Measurements from ENCODE around the gene GLI3.

GLI3 gene

DNA sequence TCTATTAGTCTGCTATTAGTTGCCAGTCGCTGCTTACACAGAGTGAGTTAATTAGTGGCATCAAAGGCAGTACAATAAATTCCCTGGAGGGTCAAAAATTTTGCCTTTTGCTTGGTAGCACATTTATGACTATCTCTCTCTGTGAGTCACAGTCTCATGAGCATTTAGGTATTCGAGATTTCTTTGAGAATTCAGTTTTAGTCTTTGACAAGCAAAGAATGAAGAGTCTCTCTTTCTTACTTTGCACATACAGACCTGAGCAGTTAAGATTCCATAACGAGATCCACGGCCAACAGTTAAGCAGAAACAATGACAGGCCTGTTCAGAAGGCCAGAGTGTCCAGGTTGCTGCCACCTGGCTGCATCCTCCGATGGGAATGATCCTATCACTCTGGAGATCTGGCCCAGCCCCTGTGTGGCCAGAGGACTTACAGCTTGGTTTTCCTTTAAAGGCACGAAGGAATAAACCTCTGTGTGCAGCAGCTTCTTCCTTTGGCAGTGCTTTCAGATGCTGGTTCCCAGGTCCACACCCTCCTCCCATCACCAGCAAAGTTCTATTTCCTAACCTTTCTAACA lies 80.6 kb downstream of the GLI3 start:
- Mint-ChIP-seq H3K4me1 (no peaks in the 10 kb centered on the region), H3K4me3 (no peak overlapping the region), H3K9me3 (no peaks in the 10 kb centered on the region), H3K36me3 (no peaks in the 10 kb centered on the region), H3K27ac (no peak overlapping the region)
- no peak for ATAC-seq
- DNase-seq (ENCODE audit: low spot score in 2 of 2), result no peak

DNA sequence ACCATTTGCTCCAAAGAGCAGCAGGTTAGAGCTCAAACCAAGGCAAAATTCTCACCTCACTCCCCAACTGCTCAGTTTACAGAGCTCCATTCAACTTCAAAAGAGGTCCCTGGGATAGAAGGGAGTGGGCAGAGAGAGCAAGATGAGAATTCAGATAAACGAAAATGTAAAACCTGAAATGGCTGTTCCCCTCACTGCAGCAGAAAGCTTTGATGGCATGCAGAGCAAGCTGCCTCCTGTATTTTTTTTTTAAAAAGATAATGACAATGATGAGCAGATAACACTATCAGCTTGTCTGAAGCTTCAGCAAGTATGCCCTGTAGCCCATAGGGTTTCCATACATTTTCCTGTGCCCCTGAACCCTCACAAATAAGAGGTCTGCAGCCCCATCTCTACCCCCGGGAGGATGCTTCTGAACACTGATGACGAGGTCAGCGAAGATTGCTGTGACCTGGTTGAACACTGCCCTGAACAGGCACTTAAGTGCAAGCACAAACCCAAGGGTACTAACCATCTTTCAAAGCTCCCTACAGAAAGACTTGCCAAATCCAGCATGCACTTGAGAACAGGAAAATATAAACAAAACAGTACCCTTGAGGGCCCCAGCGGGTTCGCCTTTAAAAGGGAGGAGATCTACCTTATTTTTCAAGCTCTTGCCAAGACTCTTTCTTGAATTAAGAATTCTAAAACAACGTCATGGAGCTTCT lies 81.3 kb downstream of the GLI3 start:
- Mint-ChIP-seq H3K9me3 (no peaks in the 10 kb centered on the region), H3K36me3 (no peaks in the 10 kb centered on the region), H3K4me1 (no peaks in the 10 kb centered on the region), H3K4me3 (no peak overlapping the region), H3K27ac (no peak overlapping the region)
- DNase-seq (ENCODE audit: low spot score in 2 of 2) (no peak), ATAC-seq (no peak)

DNA sequence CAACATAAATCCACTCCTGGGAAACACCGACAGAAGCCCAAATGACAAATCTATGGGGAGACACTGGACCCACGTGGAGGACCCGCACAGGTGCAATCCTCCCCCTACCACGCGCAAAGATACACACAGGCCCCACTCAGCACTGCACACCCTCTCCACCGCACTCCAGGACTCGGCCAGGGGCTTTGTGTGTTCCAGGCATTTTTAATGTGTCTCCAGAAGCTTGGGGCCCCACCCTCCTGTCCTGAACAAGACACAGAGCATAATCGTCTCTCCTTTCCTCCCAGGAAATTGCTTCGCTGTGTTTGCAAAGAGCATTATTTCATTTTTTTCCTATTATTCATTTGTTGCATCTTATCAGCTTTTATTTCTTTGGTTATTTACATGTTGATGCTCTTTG lies 82.8 kb downstream of the GLI3 start:
- DNase-seq (ENCODE audit: low spot score in 2 of 2) (no peak), ATAC-seq (no peak)
- no peak overlapping the region for H3K4me3 Mint-ChIP-seq
- no peaks in the 10 kb centered on the region for H3K4me1 Mint-ChIP-seq
- H3K27ac Mint-ChIP-seq, result no peak overlapping the region
- no peaks in the 10 kb centered on the region for H3K36me3 Mint-ChIP-seq
- H3K9me3 Mint-ChIP-seq, result no peaks in the 10 kb centered on the region

DNA sequence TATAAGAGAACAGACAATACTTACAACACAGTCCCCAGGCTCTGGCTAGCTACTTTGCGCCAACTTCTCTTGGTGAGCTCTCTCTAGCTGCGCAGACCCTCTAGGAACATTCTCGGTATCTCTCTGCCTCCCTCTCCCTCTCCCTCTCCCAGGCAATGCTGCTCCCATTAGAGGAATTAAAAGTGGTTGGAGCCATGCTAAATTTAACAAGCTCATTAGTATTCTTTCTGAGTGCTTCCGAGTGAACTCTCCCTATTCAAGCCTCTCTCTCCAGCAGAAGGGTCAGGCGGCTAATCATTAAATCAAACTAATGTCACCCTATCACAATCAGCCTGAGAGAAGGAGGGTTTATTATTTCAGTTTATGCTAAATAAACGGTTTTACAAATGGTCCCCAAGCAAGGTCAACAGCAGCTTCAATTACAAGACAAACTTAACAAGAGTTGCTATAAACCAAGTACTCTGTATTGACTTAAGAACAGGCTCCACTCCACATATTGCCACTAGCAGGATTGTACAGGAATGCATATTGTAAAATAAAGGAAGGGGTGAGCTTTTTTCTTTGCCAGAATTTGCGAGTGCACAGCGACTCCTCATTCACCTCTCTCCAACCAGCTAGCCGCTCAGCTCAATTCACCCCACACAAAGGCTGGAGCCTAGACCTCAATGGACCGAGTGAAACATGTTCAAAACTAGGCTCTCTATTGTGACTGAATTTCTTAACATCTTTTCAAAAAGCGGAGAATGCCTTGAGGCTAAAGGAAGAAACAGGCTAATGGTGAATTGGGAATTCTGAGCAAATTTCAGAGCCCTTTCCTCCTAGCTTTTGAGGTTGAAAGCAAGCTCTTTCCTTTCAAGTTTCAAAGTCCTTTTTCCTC lies 84.4 kb downstream of the GLI3 start:
- no peak for DNase-seq (ENCODE audit: low spot score in 2 of 2)
- Mint-ChIP-seq H3K4me1 (no peaks in the 10 kb centered on the region), H3K27ac (no peak overlapping the region), H3K9me3 (no peaks in the 10 kb centered on the region), H3K4me3 (no peak overlapping the region), H3K36me3 (no peaks in the 10 kb centered on the region)
- no peak for ATAC-seq

DNA sequence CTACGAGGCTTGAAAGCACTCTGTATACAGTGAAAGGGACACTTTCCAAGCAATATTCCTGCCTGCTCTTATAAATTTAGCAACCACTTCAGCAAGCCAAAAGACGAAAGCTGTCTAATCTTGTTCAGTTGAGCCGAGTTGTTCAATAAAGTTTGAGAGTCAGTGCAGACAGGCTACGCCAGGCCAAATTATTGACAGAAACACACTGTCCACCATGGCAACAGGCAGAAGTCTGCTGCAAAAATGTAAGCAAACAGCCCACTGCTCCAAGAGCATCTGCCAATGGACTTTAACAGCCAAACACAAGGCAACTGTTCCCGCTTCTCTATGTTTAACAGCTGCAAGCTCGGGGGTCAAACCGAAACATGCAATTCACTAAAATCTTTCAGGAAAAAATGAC lies 85.7 kb downstream of the GLI3 start:
- Mint-ChIP-seq H3K9me3 (peaks cover under 1% of the 10 kb centered on the region), H3K4me1 (no peaks in the 10 kb centered on the region), H3K36me3 (no peaks in the 10 kb centered on the region), H3K27ac (no peak overlapping the region), H3K4me3 (no peak overlapping the region)
- DNase-seq (ENCODE audit: low spot score in 2 of 2), result no peak
- no peak for ATAC-seq

DNA sequence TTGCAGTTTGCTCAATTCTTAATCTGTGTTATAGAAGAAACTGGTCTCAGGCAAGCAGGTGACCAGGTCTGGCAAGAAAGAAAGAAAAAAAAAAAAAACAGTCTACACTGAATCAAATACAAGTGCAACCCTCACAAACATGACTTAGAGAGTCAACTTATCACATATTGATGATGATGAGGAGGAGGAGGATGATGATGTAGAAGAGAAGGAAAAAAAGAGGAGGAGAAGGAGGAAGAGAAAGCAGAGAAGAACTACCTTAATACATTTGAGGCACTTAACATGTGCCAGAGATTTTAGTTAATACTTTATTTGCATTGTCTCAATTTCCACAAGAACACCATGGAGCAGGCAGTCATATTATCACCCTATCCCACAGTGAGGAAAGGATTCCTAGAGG lies 91.5 kb downstream of the GLI3 start:
- DNase-seq (ENCODE audit: low spot score in 2 of 2) (no peak), ATAC-seq (no peak)
- Mint-ChIP-seq H3K9me3 (peaks cover 5% of the 10 kb centered on the region), H3K36me3 (no peaks in the 10 kb centered on the region), H3K4me1 (no peaks in the 10 kb centered on the region), H3K27ac (no peak overlapping the region), H3K4me3 (no peak overlapping the region)

DNA sequence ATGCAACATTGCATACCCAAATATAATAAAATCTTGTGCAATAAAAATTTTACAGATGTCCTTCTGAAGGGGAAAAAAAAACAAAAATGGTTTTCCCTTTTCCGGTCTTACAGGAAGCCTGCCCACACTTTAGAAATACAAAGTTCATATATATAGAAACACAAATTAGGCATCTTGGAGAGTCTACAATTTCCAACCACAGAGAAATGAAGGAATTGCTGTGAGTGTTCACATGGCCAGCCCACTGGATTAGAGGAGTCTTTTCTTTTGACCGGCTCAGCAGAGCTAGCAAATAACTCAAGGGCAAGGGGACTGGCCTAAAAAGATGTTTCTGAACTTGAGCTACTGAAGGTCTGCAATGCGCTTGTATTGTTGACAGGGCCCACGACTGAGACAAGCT lies 92.4 kb downstream of the GLI3 start:
- Mint-ChIP-seq H3K4me3 (no peak overlapping the region), H3K36me3 (no peaks in the 10 kb centered on the region), H3K27ac (no peak overlapping the region), H3K4me1 (no peaks in the 10 kb centered on the region), H3K9me3 (peaks cover 9% of the 10 kb centered on the region)
- DNase-seq (ENCODE audit: low spot score in 2 of 2), result no peak
- no peak for ATAC-seq

DNA sequence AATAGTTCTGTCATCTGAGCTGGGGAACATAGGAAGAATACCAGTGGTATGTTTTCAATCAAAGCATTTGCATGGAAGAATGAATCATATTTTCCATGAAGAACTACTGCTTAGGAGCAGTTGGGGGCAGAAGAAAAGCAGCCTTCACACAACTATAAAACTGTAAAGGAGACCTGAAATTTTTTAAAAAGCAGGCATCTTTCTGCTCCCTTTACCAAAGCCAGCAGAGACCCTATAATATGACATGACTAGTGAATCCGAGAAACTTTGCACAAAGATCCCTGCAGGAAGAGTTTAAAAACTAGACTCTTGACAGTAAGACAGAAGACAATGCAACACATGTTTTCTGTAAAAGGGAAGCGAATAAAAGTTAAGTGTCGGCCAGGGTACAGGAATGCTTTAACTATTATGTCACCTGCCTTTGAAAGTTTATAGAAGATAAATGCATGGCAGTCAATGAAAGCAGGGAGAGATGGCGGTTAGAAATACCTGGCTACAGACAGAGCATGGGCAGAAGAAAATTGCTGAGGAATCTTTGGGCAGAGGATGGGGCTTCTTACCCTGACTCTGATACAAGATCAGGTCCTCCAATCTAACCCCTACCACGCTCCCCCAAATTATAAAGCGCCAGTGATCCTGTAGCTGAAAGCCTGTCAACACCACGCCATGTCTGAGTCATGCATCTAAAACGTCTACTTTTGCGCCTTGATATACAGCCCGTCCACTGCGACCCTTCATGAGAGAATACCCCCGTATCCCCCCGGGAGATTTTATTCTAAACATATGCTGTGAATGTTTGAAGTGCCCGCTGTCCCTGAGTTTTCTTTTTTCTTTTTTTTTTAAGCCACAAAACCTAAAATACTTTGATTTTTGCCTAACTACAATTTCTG lies 93.1 kb downstream of the GLI3 start:
- no peaks in the 10 kb centered on the region for H3K36me3 Mint-ChIP-seq
- DNase-seq (ENCODE audit: low spot score in 2 of 2) (no peak), ATAC-seq (no peak)
- H3K4me3 Mint-ChIP-seq, result no peak overlapping the region
- H3K9me3 Mint-ChIP-seq, result peaks cover 9% of the 10 kb centered on the region
- no peaks in the 10 kb centered on the region for H3K4me1 Mint-ChIP-seq
- H3K27ac Mint-ChIP-seq, result no peak overlapping the region

DNA sequence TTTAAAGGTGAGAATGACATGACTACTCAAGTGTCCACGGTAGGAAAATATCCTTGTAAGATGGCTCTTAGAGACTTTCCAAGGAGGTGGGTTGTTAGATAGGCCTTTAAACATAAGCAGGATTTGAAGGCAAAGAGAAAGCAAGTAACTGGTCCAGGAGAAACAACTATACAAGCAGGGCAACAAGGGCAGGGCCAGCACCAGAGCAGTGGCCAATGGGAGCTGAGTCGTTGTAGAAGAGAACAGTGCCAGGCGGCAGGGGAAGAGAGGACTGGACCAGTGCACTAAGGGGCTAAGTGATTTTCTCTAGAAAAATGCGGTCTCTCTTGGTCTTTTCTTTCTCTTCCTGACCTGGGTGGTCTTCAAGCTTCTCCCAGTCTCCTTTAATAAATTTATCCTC lies 94.9 kb downstream of the GLI3 start:
- no peak for ATAC-seq
- H3K27ac Mint-ChIP-seq, result no peak overlapping the region

DNA sequence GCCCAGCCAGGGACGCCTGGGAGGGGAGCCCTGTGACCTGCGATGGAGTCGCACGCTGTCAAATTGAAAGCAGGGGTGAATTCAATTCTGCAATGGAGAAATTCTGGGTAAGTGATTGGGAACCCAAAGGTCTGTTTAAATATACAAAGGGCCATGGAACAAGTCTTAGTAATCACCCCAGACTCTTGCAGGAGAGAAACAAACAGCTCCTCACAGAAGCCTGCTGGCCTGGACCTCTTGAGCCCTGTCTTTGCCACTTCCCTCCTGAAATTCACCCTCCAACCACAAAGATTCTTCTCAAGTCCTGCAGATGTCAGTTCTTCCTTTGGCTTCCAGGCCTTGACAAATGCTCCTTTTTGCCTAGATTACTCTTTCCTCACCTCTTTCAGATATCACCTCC lies 97.3 kb downstream of the GLI3 start:
- no peak overlapping the region for H3K27ac Mint-ChIP-seq
- no peak overlapping the region for H3K4me3 Mint-ChIP-seq
- no peaks in the 10 kb centered on the region for H3K36me3 Mint-ChIP-seq
- ATAC-seq (no peak), DNase-seq (ENCODE audit: low spot score in 2 of 2) (no peak)
- H3K4me1 Mint-ChIP-seq, result no peaks in the 10 kb centered on the region
- peaks cover 5% of the 10 kb centered on the region for H3K9me3 Mint-ChIP-seq

More for the DNA sequence above, 94.9 kb downstream of the GLI3 start:
- no peak for DNase-seq (ENCODE audit: low spot score in 2 of 2)
- no peak overlapping the region for H3K4me3 Mint-ChIP-seq
- no peaks in the 10 kb centered on the region for H3K36me3 Mint-ChIP-seq
- peaks cover 9% of the 10 kb centered on the region for H3K9me3 Mint-ChIP-seq
- H3K4me1 Mint-ChIP-seq, result no peaks in the 10 kb centered on the region

DNA sequence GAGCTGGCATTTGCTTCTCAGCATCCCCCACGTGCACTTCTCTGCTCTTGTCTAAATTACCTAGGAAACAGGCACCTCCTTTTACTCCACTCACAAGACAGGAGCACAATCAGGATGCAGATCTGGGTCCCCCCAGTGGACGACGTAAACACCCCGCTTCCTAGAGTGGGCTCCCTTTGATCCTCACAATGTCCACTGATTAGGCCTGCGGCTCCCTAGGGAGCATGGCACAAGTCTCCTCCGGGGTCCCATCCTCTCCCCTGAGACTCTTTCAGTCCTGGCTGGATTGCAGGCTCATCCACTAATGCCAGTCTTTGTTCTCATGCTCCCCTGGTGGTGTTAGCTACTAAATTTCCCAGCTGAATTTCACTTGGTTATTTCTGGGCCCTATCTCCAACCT lies 98.3 kb downstream of the GLI3 start:
- H3K9me3 Mint-ChIP-seq, result peaks cover 5% of the 10 kb centered on the region
- no peak for DNase-seq (ENCODE audit: low spot score in 2 of 2)
- no peak overlapping the region for H3K27ac Mint-ChIP-seq
- no peaks in the 10 kb centered on the region for H3K4me1 Mint-ChIP-seq
- no peak overlapping the region for H3K4me3 Mint-ChIP-seq
- ATAC-seq, result no peak
- no peaks in the 10 kb centered on the region for H3K36me3 Mint-ChIP-seq

DNA sequence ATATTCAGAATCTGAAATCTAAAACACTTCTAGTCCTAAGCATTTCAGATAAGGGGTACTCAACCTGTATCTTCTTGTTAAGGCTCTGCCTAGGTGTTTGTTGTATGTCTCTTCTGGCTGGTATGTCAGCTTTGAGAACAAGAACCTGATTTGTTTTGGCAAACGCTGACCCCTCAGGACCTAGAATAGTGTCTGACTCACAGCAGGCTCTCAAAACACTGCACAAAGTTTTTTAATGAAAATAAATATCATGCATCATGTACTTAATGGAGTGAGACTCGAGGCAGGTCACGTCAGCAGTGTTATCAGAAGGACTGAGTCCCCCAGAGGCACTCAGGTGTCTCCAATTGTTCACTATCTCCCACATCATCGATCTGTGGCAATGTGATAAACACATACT lies 99.1 kb downstream of the GLI3 start:
- Mint-ChIP-seq H3K27ac (no peak overlapping the region), H3K36me3 (no peaks in the 10 kb centered on the region), H3K9me3 (peaks cover 5% of the 10 kb centered on the region), H3K4me1 (no peaks in the 10 kb centered on the region), H3K4me3 (no peak overlapping the region)
- DNase-seq (ENCODE audit: low spot score in 2 of 2) (no peak), ATAC-seq (no peak)

DNA sequence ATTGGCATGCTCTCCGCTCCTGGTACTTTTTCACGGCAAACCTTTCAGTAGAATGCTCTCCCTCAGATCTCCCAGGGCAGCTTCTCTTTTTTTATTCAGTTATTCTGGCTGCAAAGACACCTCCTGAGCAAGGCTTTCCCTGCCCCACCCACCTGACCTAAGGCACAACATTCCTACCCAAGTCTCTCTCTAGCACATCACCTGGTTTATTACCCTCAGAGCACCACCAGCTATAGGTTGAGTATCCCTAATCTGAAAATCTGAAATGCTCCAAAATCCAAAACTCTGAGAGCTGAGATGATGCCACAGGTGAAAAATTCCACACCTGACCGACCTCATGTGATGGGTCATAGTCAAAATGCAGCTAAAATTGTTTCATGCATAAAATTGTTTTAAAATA lies 99.6 kb downstream of the GLI3 start:
- DNase-seq (ENCODE audit: low spot score in 2 of 2), result no peak
- H3K4me3 Mint-ChIP-seq, result no peak overlapping the region
- no peak overlapping the region for H3K27ac Mint-ChIP-seq
- H3K36me3 Mint-ChIP-seq, result no peaks in the 10 kb centered on the region
- H3K4me1 Mint-ChIP-seq, result no peaks in the 10 kb centered on the region
- no peak for ATAC-seq
- peaks cover 5% of the 10 kb centered on the region for H3K9me3 Mint-ChIP-seq

DNA sequence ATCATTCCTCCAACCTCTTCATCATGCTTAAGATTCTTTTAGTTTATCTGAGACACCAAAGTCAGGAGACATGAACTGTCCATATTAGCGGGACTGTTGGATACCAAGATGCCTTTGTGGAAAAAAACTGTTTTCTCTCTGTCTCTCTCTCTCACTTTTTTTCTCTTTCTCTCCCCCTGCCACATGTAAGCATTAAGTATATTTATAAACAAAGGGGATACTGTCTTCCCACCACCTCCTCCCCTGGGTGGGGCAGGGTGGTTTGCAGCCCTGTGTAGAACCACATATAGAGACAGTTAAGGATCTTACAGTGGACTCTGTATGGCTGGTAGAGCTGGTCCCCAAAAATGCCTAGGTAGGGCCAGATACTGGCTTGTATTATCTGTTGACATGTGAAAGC lies 101.3 kb downstream of the GLI3 start:
- no peaks in the 10 kb centered on the region for H3K36me3 Mint-ChIP-seq
- ATAC-seq, result no peak

DNA sequence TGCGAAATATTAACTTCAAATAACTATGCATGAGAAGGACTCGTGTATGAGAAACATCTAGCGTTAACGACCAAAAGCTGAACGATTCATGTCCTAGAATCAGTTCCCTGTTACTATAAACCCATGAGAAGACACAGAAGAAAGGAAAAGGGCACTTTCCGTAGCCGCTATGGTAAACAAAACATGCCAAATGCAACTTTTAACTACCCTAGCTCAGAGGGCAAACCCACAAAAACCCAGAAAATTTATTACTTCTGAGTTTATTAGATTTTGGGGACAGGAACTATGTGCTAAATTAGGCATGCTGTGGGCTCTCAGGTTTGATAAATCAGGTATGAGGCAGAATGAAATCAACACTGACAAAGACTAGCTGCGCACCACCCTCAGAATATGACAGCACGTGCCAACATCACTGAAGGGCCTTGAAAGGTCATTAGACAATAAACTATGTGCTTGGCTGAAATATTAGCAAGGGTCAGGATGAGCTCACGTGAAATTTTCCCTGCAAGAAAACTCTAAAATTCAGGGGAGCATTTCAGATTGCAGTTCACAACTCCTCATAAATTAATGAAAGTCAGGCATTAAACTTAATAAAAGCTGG lies 102.6 kb downstream of the GLI3 start:
- no peak for ATAC-seq
- DNase-seq (ENCODE audit: low spot score in 2 of 2), result no peak
- H3K4me1 Mint-ChIP-seq, result no peaks in the 10 kb centered on the region
- H3K27ac Mint-ChIP-seq, result no peak overlapping the region
- no peak overlapping the region for H3K4me3 Mint-ChIP-seq
- no peaks in the 10 kb centered on the region for H3K36me3 Mint-ChIP-seq
- peaks cover 5% of the 10 kb centered on the region for H3K9me3 Mint-ChIP-seq

More for the DNA sequence above, 101.3 kb downstream of the GLI3 start:
- DNase-seq (ENCODE audit: low spot score in 2 of 2), result no peak
- no peaks in the 10 kb centered on the region for H3K4me1 Mint-ChIP-seq
- H3K27ac Mint-ChIP-seq, result no peak overlapping the region
- H3K9me3 Mint-ChIP-seq, result peaks cover 5% of the 10 kb centered on the region
- no peak overlapping the region for H3K4me3 Mint-ChIP-seq
